ENCODE results near the gene ASNSD1.

GRCh38 chr2:189621781-189622180 is 39.5 kb upstream of the ASNSD1 start:
- TF ChIP-seq CTCF (IDR thresholded peaks at IDR 0.05; ENCODE audit: low read depth, low read length, poor library complexity, severe bottlenecking) (no peak), EZH2phosphoT487 (IDR thresholded peaks at IDR 0.05; ENCODE audit: borderline replicate concordance, low read length) (no peak)
